SHP77 (cell line): ENCODE results near the gene HENMT1.
"Not testable (repeated sequence)": the region's sequence is repeated elsewhere in the genome, so short reads cannot be mapped to it uniquely, and the experiment has no call there.

Experiments
- DNase-seq, 2 experiments: peaks; one replicate each; lab custom pipeline; 2025; lab: John Stamatoyannopoulos, UW

The HENMT1 gene

DNA sequence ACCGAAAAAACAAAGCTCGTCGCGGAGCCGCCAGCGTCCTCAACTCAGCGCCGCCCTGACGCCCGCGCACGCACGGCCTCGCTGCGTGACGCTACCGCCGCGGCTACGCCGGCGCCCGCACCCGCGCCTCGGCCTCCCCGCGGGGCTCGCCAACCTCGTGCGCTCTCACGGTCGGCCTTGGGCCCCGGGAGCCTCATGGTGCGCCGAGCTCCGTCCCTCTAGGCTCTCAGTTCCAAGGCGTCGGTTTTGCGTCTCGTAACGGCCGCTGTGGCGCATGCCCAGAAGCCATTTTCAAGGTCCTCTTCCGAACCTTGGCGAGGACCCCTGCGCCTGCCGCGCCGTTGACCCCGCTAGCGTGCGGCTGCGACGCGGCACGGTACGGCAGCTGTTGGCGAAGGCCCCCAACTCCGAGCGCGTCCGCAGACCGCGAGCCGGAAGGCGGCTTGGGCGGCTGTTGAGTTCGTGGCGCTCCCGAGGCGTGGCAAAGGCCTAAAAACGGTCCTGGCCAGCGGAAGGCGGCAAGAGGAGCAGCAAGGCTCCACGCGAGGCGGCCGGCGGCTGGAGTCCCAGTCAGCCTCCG is at the start of gene HENMT1:
TSS of gene HENMT1 (minus strand) at position 64 of the 580 bp plus-strand sequence. CDS start 1,209 bp downstream, outside the sequence.
- no peak for DNase-seq

DNA sequence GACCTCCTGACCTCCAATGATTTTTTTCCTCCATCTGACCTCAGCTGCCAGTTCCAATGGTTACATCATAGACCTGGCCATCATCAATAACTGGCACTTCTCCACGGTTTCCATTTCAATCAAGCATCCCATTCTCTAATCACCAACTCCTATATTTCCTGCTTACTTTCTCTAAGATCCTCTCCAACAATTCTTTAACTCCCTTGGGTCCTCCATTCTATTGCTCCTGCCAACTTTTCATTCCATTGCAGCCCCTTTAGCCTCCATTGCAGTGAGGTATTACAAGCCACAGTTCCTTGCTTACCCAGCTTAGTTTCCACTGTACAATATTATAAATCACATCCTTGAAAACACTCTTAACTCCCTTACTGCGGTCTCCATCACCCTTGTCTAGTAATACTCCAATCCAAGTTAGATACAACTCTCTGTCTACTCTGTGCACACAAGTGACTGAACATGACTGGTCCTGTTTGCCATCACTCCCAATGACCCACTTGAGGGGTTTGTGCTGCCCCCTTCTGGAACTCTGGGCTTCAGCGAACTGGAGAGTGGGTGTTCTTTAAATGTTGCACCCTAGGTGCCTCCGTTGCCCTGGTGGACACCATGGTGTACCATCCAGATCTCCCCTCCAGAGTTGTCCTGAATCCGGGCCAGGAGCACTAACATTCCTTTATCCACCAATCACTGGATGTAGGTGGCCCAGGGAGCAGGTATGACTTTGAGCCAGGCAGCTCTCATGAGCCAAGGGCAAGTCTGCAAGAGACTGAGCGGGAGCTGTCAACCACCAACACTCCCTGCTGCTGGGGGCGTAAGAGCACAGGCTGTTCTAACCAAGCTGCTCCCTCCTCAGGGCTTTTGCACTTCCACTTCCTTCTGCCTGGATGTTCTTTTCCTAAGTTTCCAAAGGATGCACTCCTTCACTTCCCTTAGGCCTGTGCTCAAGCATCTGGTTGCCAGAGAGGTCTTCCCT is 48.1 kb upstream of the HENMT1 start:
- DNase-seq = peak; percentile 4 to 24

DNA sequence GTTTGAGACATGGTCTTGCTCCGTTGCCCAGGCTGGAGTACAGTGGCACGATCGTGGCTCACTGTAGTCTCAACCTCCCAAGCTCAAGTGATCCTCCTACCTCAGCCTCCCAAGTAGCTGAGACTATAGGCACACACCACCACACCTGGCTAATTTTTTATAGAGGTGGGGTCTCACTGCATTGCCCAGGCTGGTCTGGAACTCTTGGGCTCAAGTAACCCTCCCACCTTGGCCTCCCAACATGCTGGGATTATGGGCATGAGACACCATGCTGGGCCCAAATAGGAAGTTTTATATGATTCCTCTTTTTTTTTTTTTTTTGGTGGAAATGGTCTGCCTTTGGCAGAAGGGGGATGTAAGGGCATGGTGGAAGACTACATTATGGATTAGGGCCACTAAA is 45.8 kb upstream of the HENMT1 start:
- no peak for DNase-seq

DNA sequence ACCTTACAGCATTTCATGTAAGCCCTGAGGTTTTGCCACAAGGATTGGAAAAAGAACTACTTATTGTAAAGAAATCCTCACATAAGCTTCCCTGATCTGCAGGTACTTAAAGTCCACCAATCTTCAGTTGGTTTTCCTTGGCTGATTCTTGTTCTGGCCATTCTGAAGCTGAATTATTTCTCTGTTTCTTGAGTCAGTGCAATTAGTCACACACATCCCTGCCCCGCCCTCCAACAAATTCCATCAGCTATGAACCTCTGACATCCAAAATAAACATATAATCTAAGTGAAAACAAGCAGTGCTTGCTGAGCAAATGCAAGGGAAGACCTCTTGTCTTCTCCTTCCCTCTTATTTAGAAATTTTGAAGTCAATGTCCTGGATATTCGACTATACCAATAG is 43.6 kb upstream of the HENMT1 start:
- no peak for DNase-seq

DNA sequence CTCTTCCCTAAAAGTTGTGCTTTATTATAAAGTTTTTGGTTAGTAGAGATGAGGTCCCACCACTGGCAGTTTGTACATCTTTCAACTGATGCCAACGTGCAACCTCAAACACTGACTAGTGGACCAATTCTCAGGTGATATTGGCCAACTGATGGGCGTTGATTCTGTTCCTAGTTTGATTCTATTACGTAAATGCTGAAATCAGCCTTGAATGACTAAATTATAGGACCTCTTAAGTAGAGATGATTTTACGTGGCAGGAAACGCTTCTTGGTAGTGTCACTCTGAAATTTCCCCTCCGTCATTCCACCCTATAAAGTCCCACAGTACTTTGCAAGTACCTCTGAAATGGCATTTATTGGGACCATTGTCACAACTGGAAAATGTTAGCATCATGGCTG is 43.0 kb upstream of the HENMT1 start:
- DNase-seq = no peak

DNA sequence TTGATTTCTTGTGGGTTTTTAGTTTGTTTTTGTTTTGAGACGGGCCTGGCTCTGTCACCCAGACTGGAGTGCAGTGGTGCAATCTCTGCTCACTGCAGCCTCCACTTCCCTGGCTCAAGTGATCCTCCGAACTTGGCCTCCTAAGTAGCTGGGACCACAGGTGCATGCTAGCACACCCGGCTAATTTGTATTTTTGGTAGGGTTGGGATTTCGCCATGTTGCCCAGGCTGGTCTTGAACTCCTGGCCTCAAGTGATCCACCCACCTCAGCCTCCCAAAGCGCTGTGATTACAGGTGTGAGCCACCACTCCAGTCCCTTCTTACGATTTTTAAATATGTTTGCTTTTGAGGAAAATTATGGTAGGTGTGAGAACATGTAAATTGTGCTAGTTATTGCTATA is 41.2 kb upstream of the HENMT1 start:
- DNase-seq = not testable (repeated sequence)

DNA sequence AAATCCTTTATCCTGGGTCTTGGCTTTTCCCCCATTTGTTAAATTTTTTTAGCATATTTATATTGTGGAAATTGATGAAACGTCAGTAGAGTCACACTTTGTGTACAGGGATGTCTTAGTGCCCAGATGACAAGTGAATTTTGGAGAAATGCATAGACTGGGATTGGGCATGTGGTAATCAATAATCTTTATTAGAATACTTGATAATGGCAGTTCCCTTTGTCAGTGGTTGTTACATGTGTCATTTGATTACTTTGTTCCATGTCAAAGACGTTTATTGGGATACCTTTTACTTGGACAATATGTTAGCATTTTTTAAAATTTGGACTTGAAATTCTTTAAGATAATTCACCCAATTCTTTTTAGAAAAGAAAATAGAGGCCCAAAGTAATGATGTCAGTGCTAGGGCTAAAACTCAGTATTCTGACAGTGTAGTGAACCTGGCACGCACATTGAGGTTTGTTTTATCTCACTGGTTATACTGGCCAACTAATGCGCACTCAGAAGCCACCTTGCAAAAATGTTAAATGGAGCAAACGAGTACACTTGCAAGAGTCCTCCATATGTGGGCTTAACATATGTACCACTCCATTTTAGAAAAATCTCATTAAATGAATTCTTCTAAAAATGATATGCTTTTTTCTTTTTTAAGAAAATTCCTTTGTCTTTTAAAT is 40.4 kb upstream of the HENMT1 start:
- no peak for DNase-seq

DNA sequence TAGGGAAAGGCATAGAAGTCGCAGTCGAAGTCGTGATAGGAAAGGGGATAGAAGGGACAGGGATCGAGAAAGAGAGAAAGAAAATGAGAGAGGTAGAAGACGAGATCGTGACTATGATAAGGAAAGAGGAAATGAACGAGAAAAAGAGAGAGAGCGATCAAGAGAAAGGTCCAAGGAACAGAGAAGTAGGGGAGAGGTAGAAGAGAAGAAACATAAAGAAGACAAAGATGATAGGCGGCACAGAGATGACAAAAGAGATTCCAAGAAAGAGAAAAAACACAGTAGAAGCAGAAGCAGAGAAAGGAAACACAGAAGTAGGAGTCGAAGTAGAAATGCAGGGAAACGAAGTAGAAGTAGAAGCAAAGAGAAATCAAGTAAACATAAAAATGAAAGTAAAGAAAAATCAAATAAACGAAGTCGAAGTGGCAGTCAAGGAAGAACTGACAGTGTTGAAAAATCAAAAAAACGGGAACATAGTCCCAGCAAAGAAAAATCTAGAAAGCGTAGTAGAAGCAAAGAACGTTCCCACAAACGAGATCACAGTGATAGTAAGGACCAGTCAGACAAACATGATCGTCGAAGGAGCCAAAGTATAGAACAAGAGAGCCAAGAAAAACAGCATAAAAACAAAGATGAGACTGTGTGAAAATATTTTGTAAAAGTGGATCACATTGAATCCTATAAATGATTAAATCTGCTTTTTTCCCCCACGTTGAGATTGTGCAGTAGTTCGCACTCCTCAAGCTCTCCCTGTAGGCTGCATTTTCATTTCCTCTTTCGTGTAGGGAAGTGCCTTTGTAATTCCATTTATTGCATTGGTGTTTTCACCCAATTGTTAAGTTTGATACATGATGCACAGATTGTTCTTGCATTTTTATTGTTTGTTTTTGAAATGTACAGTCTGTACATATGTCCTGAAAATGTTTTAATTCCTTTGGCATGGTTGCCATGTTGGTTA is 38.8 kb upstream of the HENMT1 start:
- no peak for DNase-seq

DNA sequence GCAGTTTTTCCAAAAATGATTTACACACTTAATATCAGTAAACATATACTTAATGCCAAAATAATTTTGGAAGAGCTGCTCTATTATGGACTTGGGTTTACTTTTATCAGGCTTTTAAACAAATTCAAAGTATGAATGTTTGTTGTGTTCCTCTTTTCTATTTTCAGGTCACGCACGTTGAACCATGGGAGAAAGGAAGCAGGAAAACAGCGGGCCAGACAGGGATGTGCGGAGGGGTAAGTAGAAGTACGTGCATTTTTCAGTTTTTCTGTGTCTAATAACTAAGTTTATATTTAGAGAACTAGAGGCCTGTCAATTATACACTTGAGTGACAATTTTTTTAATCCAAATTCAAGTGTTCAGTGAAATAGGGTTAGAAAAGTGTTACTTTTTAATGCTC is 34.6 kb upstream of the HENMT1 start:
- no peak for DNase-seq

DNA sequence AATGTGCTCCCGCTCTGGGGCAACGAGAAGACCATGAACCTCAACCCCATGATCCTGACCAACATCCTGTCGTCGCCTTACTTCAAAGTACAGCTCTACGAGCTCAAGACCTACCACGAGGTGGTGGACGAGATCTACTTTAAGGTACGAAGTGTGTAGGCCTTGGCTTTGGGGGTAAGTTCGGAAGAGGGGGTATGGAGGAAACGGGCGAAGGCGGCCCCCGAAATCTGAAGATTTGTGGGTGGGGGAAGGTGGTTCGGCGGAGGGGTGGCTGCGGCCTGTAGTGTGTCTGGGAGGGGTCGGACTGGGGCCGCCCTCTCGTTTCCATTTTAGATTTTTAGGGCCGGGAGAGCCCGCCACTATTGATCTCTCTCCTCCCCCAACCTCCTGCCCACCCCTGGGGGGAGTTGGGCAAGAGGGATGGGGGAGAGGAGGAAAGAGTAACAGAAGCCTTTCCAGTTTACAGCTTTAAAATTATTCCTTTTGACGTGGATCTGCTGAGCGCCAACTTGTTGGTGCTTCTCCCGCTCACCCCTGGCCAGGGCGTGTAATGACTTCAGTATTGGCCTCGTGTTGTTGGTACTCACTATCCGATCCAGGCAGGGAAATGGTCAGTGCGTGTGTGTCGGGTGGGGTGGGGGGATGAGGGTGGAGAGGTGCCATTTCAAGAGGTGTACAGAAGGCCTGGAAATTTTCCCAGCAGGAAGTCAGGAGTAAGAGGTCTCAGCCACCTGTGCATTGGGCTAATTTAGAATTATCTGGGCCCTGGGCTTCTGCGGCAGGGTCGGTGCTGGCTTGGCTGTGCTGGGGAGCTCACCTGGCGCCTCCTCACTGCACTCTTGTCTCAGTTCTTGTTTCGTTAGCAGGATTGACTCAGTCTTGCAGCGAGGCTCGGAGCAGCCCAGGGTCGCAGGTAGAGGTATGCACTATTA is 32.1 kb upstream of the HENMT1 start:
- DNase-seq = peak; percentile 9 to 65

DNA sequence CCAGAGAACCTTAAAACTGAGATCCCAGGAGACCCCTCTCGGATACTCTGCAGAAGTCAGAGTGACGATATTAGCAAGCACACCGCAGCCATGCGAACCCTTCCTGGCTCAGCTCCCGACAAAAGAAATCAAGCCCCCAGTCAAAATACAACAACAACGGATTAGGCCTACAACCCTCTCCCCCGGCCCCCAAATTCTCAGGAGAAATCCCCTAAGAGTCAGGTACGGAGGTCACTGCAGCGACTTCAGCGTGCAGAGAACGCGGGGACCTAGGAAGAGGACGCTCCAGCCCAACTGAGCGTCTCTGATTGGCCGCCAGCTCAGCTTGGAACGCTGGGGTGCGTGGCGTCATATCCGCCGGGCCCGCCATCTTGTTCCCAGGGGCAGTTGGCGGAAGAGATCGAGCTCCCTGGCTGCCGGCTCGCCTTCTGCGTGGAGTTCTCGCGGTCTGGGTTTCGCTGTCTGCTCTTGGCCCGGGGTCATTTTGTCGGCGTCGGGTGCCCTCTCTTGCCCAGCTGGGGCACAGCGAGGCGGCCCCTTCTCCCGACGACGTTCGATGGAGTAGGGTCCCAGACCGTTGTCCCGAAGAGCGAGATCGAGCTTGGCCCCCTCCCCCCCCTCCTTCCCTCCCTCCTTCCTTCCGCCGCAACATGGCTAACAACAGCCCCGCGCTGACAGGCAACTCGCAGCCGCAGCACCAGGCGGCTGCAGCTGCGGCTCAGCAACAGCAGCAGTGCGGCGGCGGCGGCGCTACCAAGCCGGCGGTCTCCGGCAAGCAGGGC is 31.2 kb upstream of the HENMT1 start, which contains the start of gene PRPF38B:
TSS of gene PRPF38B (plus strand) at position 369 of the 782 bp plus-strand sequence. CDS start at position 651, 282 bp downstream.
- peak; percentile 82 to 93 for DNase-seq

DNA sequence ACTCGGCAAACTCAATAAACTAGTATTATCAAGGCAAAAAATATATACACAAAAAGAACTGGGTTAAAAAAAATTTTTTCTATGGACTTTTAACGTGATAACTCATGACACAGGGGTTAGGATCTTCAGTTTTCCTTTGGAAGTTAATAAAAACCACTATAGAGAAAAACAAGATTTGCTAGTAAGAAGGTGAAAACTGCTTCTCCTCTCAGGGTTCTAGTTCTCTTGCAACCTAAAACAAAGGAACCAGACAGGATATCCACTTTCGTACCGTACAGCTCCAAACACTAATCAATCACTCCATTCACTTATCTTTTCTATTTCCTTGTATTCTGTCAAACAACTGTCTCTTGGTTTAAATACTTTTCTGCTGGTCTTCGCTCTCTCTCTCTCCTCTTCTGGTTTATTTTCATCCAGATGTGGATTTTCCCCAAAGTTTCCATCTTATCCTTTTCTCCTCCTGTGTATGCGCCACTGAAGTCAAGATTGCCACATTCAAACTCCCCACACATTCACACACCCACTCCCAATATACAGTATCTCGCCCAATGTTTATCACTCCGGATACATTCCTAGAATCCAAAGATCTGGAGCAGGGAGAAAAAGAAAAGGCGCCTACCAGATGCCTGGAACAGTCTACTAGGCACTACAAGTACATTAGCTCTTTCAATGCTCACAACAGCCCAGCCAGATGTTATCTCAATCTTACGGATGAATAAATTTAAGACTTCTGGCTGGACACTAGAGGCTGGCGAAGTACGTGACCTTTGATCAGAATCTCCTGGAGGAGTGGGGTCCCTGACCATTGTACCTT is 30.4 kb upstream of the HENMT1 start:
- peak in 1 of 2 experiments; percentile 28 for DNase-seq

DNA sequence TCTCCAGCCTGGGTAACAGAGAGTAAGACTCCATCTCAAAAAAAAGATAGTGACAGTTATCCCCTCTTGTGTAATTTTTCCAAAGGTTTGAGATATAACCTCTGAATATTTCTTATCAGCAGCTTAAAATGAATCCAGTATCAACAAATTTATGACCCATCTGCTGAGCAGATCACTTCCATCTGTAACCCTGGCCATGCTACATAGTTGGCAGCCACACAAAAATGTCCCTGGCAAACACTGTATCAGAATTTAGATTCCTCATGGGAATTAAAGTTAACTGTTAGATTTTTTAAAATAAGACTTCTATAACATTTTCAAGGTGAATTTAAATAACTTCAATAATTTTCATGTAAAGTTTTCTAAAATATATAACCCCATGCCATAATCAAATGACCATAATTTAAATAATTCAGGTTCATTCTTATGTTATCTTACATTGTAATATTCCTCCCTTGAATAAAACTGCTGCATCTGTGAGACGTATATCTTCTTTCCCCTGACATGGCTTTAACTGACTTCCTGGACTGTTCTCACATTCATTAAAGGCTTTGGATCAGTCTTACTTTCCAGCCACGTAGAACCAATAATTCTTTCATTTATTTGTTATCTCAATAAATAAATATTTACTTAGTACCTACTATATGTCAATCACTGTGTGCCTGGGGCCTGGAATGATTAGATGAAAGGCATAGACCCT is 25.9 kb upstream of the HENMT1 start:
- no peak for DNase-seq

DNA sequence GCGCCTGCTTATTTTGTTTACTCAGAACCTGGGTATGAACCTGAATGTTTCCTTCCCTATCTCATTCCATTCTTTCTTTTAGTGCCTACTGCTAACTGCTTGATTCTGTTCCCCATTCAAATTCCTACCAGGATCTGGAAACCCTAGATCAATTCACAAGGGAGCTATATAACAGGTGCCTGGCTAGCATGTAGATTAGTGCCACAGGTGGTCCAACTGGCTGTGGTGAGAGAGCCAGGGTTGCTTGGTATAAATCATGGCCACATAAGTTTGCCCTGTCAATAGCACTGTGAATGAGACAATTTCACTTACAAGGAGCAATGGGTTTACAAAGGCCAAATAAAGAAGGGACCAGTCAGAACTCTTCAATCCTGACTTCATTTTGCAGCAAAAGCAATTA is 24.6 kb upstream of the HENMT1 start:
- DNase-seq = no peak

DNA sequence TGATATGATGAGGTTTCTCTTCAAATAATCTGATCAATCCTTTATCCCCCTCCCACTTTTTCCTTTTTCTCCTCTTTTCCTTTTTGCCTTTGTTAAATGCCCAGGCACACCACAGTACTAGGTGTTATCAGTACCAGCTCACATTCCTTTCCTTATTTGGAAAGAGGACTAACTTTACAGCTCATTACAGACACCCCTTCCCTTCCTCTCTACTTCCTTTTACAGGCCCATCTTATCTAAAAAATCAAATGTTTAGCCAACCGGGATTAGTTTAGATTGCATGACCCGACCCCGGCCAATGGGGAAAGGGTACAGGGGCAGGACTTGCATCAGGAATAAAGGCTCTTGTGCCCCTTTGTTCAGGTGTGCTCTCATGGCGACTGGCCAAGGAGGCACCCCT is 20.8 kb upstream of the HENMT1 start:
- DNase-seq = not testable (repeated sequence)

DNA sequence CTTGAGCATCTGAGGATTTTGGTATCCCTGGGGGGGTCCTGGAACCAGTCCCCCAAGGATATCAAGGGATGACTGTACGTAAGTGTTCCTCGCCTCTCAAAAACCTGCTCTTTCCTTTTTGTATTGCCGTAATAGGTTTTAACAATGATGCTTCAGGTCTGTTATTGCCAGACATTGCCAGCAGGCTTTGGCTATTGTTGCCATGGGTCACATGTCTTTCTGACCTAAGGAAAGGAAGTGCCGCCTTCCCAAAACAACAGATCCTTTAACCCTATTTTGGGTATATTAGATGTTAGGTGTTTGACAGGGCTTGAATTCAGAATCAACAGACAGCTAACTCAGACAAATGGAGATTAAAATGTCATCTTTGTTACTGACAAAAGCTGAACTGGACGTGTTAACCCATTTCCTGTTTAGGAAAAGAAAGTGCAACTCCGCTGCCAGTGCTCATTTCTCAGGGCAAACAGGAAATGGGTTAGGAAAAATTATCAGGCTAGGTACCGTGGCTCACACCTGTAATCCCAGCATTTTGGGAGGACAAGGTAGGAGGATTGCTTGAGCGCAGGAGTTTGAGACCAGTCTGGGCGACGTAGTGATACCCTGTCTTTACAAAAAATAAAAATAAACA is 18.8 kb upstream of the HENMT1 start:
- DNase-seq = no peak

DNA sequence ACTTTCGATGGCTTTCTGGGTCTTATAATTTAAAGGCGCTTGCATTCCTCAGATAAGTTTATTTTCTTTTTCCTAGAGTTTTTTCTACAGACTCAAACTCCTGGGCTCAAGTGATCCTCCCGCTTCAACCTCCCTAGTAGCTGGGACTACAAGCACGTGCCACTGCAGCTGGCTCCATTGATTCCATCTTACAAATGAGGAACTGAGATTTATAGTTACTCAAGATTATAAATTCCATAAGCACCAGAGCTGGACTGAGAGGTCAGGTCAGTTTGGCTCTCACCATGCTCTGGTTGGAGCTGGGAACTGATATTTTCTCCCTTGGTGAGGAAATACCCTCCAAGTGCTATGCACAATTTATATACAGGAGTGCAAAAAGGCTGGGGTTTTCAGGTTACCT is 17.8 kb upstream of the HENMT1 start:
- DNase-seq = no peak

DNA sequence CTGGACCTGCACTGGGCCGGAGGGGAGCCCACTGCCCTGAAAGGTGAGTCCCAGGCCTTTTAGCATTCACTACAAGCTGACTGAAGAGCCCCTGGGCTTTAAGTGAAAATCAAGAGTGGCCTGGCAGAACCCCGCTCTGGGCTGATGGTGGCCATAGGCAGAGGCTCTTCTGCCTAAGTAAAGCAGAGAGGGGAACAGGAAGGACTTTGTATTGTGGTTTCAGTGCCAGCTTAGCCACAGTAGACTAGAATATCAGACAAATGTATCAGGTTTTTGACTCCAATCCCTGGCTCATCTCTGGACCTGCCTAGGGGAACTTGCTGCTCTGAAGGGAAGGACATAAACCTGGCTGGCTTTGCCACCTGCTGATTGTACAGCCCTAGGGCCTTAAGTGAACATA is 10.2 kb upstream of the HENMT1 start:
- no peak for DNase-seq
